ENCODE results near the gene BAIAP2. TPM values are rescaled to one million over a fixed set of nuclear protein-coding genes. Genes with fewer than 3 reads are reported as not detected.
A peak's percentile ranks its signal among the peaks of the same experiment; 100 is the strongest.

BAIAP2 gene
- polyA plus RNA-seq, 3 donors, result 8.6 to 17.0 (median 11.2) TPM

- peaks cover 10% of the 10 kb centered on the region for H4K20me1 ChIP-seq (ENCODE audit: insufficient read depth, low read length)
- DNase-seq, result no peak
- H3K27me3 ChIP-seq (ENCODE audit: control insufficient read depth in 2 of 2, insufficient read depth in 2 of 2, low read length in 2 of 2), result no peaks in the 10 kb centered on the region
- TF ChIP-seq CTCF (IDR thresholded peaks at IDR 0.05), result no peak
- no peak overlapping the region for H3K27ac ChIP-seq (ENCODE audit: low read depth in 1 of 2, low read length in 2 of 2)
- H3K36me3 ChIP-seq (replicated peaks in 1 of 2; ENCODE audit: control insufficient read depth in 1 of 2, insufficient read depth in 2 of 2, low read length in 2 of 2), result peaks cover 0 to 6% of the 10 kb centered on the region in 2 donors
- peak overlapping the region in 1 of 7 donors; percentile 53 for H3K27ac Mint-ChIP-seq
- H3K4me1 ChIP-seq (ENCODE audit: control insufficient read depth in 1 of 2, insufficient read depth in 2 of 2, low read length in 2 of 2), result peaks cover 7 to 11% of the 10 kb centered on the region in 2 donors
- intact Hi-C loops (cut with micrococcal nuclease), result loop anchor here (5.0 to 10.0 kb wide), 2 partner anchors 81 to 678 kb away; no protein-coding TSS in a partner anchor
- H3K79me2 ChIP-seq (ENCODE audit: insufficient read depth, low read length), result no peaks in the 10 kb centered on the region
- H3K9ac ChIP-seq (ENCODE audit: insufficient read depth, low read length, poor library complexity, severe bottlenecking), result no peak overlapping the region
- no peak overlapping the region for H3K4me2 ChIP-seq (replicated peaks; ENCODE audit: extremely low read depth, low read length, poor library complexity, severe bottlenecking)
- no peak overlapping the region for H2AFZ ChIP-seq (ENCODE audit: insufficient read depth, low read depth, low read length, poor library complexity, severe bottlenecking)
- no peaks in the 10 kb centered on the region for H3K9me3 Mint-ChIP-seq
- H3K4me3 ChIP-seq (replicated peaks in 1 of 3; ENCODE audit: low read depth in 2 of 3, low read length in 3 of 3), result no peak overlapping the region
- H3K9me3 ChIP-seq (replicated peaks in 1 of 2; ENCODE audit: control insufficient read depth in 1 of 2, insufficient read depth in 1 of 2, low read length in 2 of 2), result no peaks in the 10 kb centered on the region
- H3K27me3 Mint-ChIP-seq (ENCODE audit: low read depth in 3 of 3), result peaks cover 2 to 3% (median 2%) of the 10 kb centered on the region in 3 donors
- peaks cover 8% of the 10 kb centered on the region for H3K4me1 Mint-ChIP-seq
- 95% methylated on average over 15 of the region's 17 CpGs for WGBS (ENCODE audit: insufficient coverage)
- peaks cover 0 to 3% of the 10 kb centered on the region in 2 donors for H3K36me3 Mint-ChIP-seq
- no peak overlapping the region for H3K4me3 Mint-ChIP-seq
Measured at GRCh38 chr17:81102869-81103268, 67.9 kb downstream of the BAIAP2 start.

- no peak overlapping the region for H3K4me2 ChIP-seq (replicated peaks; ENCODE audit: extremely low read depth, low read length, poor library complexity, severe bottlenecking)
- Mint-ChIP-seq H3K27me3 (ENCODE audit: low read depth in 3 of 3) (peaks cover 2 to 3% (median 2%) of the 10 kb centered on the region in 3 donors), H3K36me3 (peaks cover 0 to 3% of the 10 kb centered on the region in 2 donors), H3K4me1 (peaks cover 5% of the 10 kb centered on the region), H3K27ac (no peak overlapping the region), H3K4me3 (no peak overlapping the region), H3K9me3 (no peaks in the 10 kb centered on the region)
- H3K9ac ChIP-seq (ENCODE audit: insufficient read depth, low read length, poor library complexity, severe bottlenecking), result no peak overlapping the region
- H3K27ac ChIP-seq (ENCODE audit: low read depth in 1 of 2, low read length in 2 of 2), result no peak overlapping the region
- H3K9me3 ChIP-seq (replicated peaks in 1 of 2; ENCODE audit: control insufficient read depth in 1 of 2, insufficient read depth in 1 of 2, low read length in 2 of 2), result no peaks in the 10 kb centered on the region
- TF ChIP-seq CTCF (IDR thresholded peaks at IDR 0.05), result no peak
- H3K4me1 ChIP-seq (ENCODE audit: control insufficient read depth in 1 of 2, insufficient read depth in 2 of 2, low read length in 2 of 2), result peaks cover 6 to 7% of the 10 kb centered on the region in 2 donors
- H3K4me3 ChIP-seq (replicated peaks in 1 of 3; ENCODE audit: low read depth in 2 of 3, low read length in 3 of 3), result no peak overlapping the region
- intact Hi-C loops (cut with micrococcal nuclease), result loop anchor here (5.0 to 10.0 kb wide), 2 partner anchors 81 to 679 kb away; no protein-coding TSS in a partner anchor
- H3K27me3 ChIP-seq (ENCODE audit: control insufficient read depth in 2 of 2, insufficient read depth in 2 of 2, low read length in 2 of 2), result no peaks in the 10 kb centered on the region
- H4K20me1 ChIP-seq (ENCODE audit: insufficient read depth, low read length), result peaks cover 10% of the 10 kb centered on the region
- no peaks in the 10 kb centered on the region for H3K79me2 ChIP-seq (ENCODE audit: insufficient read depth, low read length)
- peaks cover 0 to 6% of the 10 kb centered on the region in 2 donors for H3K36me3 ChIP-seq (replicated peaks in 1 of 2; ENCODE audit: control insufficient read depth in 1 of 2, insufficient read depth in 2 of 2, low read length in 2 of 2)
- WGBS (ENCODE audit: insufficient coverage), result 93% methylated on average over 9 of the region's 20 CpGs
- H2AFZ ChIP-seq (ENCODE audit: insufficient read depth, low read depth, low read length, poor library complexity, severe bottlenecking), result no peak overlapping the region
- DNase-seq, result no peak
Measured at GRCh38 chr17:81103379-81103778, 68.4 kb downstream of the BAIAP2 start.
